Left renal pelvis (tissue), 4 donors: ENCODE results near the gene HOXB3. TPM values are rescaled to one million over a fixed set of nuclear protein-coding genes. Genes with fewer than 3 reads are reported as not detected.
A peak's percentile ranks its signal among the peaks of the same experiment; 100 is the strongest.

Experiments used
- DNase-seq, 4 donors: peaks; one replicate each; pipeline ENCODE4 v3.0.0-alpha.2; 2013; ENCODE audit warnings: low read depth in 4 of 4, low spot score in 3 of 4
- polyA plus RNA-seq, 4 donors: library from polyadenylated mRNA; unstranded; fragments of 120-200 nt; gene quantifications; one replicate each; pipeline ENCODE4 v1.2.1, GENCODE V29; 2013; ENCODE audit not compliant: insufficient read length in 4 of 4

The HOXB3 gene
- polyA plus RNA-seq, 4 donors = 70.2 to 217 (median 153) TPM

GRCh38 chr17:48559840-48560817, 29.9 kb downstream of the HOXB3 start:
- DNase-seq = no peak

- DNase-seq = no peak
These were observed 30.8 kb downstream of the HOXB3 start for GRCh38 chr17:48559122-48559839.

DNA sequence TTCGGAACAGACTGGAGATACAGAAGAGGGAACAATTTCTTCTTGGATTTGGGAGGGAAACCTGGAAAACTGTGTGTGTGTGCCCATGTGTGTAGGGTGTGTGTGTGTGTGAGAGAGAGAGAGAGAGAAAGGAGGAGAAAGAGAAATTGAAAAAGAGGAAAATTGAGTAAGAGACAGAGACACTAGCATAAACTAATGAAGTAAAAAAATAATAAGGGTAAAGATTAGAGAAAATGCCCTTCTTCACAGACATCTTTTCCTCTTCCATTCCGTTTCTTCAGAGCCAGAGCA, 31.3 kb downstream of the HOXB3 start:
- no peak for DNase-seq

DNA sequence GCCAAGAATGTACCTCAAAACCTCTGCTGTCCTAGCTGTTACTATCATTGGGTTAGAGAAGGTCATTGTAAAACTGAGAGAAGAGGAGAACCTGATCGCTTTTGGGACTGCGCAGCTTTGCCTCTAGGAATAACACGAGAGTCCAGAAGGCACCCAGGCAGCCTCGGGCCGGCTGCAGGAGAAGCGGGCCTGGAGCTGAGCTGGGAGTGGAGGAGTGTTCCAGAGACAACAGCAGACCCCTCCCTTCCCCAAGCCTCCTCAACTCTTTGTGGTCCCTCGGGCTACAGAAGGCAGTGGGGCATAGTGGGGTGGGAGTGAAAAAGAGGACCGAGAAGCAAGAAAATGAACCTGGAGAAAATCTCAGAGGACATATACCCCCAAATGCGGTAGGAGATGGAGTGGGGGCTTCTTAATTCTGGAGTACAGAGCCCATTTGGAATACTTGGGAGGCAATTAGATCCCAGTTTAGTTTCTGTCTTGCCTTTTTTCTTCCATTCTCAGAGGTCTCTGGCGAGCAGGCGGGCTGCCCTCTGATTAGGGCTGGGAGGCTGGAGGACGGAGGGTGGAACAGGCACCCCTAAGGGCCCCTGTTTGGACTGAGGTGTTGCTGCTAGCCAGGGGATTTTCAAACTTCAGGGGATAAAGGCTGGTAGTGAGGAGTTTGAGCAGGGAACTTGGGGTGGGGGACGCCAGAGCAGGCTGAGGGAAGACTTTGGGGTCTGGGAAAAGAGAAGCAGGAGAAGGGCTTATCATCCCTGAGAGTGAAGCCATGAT, 31.8 kb downstream of the HOXB3 start:
- DNase-seq = no peak

DNA sequence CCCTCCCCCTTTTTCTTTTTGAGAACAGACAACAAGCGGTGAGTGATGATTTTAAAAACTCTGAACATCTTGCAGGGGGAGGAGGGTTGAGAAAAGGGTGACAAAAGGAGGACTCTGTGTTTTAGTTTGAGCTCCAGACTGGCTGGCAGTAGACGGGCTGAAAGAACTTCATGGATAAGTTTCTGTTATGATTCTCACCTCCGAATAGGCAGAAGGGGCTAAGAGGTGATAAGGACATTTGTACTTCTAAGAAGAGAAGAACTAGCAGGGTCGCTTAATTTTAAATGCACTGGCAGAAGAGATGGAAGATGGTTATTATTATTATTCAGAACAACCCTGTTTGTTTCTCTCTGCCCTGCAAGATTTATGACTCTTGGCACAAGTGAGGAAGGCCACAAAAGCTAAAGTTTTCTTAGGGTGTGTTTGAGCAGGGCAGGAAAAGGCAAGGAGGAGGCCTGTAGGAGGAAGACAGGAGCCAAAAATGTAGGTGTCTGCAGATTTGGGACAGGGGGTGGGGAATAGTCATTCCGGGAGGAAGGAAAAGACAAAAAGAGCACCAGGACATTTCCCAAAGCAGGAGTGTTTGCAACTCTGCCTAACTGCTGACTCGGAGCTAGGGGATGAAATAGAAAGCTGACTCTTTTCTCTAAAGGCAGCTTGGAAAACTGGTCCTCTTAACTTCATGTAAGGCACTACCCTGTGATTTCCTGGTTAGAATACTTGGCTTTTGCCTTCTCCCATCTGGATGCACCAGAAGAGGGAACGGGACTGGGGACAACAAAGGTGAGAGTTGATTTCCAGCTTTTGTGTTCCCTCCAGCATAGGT, 33.3 kb downstream of the HOXB3 start:
- no peak for DNase-seq

- DNase-seq = no peak
These were observed 33.8 kb downstream of the HOXB3 start for GRCh38 chr17:48556229-48556575.

GRCh38 chr17:48555258-48556228, 34.5 kb downstream of the HOXB3 start:
- DNase-seq = peak in 3 of 4 donors; percentile 88 to 96 (median 90)

GRCh38 chr17:48554412-48555257, 35.4 kb downstream of the HOXB3 start:
- DNase-seq = no peak

- DNase-seq = no peak
These were observed 36.2 kb downstream of the HOXB3 start for GRCh38 chr17:48553826-48554225.

GRCh38 chr17:48553190-48553547, 36.9 kb downstream of the HOXB3 start:
- DNase-seq = no peak

GRCh38 chr17:48552466-48553189, 37.4 kb downstream of the HOXB3 start:
- no peak for DNase-seq

- DNase-seq = no peak
These were observed 38.2 kb downstream of the HOXB3 start for GRCh38 chr17:48551596-48552465.

DNA sequence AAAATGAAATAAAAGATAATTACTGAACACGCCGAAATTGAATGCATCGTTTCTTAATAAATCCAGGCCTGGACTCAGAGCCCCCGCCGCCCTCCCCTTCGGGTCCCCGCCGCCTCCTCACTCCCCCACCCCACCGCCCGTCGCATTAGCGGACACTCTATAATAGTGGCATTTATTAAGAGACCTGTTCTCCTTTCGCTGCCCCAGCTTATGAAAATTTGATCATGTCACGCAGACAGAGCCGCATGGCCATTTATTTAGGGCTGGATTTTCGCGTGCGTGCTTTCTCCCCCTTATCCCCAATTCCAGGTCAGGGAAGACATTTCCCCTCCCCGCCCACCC, 38.9 kb downstream of the HOXB3 start:
- DNase-seq = no peak

GRCh38 chr17:48550502-48551213, 39.4 kb downstream of the HOXB3 start:
- DNase-seq = no peak

DNA sequence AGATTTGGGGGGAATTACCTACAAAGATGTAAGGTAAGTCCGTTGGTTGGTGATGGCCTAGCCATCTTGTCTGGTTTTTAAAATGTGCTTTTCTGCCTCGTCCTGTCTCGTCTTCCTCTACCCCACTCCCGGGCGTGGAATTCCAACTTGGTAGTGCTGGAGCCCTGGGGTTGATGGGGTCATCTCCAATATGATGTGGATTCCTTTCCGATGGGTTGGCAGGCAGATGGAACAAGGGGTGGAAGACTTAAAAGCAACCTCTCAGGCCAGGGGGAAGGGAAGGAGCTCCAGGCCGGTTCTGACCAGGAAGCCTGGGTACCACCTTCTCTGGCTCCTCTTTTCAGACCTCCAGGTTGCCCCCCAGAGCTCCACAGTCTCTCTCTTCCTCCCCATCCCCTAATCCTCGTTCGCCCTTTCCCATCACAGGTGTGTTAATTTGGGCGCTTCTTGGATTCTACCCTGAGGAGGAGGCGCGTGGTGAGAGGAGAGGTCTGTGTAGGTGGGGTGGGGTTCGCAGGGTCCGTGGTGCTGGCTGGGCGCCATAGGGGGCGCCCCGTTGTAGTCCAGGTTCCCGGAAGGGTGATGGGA, 40.0 kb downstream of the HOXB3 start:
- DNase-seq = no peak

DNA sequence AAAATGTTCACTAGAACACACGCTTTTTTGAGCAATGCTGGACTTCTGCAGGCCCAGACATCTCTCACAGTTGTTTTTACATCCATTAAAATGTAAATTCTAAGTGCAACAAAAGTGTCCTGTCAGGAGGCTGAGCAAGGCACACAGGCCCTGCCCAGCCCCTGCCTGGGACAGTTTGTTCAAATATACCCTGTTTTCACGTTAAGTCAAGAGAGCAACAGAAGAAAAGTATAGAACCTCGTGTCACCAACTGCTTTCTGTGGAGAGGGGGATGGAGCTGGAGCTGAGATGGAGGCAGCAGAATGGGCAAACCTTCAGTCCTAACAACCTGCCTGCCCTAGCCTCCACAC, 40.8 kb downstream of the HOXB3 start:
- no peak for DNase-seq
